ENCODE results near the gene ADK.

GRCh38 chr10:74575912-74576311 is 424.9 kb downstream of the ADK start:
- TF ChIP-seq EZH2phosphoT487 (IDR thresholded peaks at IDR 0.05; ENCODE audit: low read depth, severe bottlenecking, unreplicated experiment) (no peak), CTCF (IDR thresholded peaks at IDR 0.05; ENCODE audit: poor library complexity) (no peak), EZH2 (IDR thresholded peaks at IDR 0.05; ENCODE audit: borderline replicate concordance) (no peak)
